ENCODE measurements around the gene RAB40B. TPM values are rescaled to one million over a fixed set of nuclear protein-coding genes. Genes with fewer than 3 reads are reported as not detected.

Gene RAB40B
- polyA plus RNA-seq, 1 of the 3 experiments (the other 2 are of a cell fraction): 20.7 TPM

DNA sequence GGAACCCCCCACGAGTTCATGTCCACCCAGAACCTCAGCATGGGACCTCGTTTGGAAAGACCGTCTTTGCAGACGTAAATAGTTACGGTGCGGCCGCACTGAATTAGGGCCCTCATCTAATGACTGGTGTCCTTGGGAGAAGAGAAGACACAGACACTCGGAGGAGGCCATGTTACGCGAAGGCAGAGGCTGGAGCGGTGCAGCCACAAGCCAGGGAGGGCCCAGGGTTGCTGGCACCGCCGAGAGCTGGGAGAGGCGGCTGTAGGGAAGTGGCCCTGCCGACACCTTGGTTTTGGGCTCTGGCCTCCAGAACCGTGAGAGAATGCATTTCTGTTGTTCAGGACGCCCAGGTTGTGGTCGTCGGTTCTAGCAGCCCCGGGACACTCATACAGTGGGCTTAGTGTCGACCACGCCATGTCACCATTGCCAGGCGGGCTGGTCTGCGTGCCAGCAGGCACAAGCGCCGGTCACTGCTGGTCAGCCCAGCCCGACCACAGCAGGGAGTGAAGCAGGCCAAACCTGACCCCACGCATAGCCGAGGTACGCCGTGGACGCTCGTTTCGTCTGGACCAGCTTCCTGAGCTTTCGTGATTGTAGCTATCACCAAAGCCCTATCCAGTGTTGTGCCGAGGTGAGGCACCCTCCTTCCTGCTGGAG, 39.6 kb downstream of the RAB40B start:
- TF ChIP-seq RFX5 (IDR thresholded peaks at IDR 0.05; ENCODE audit: low read length) (no peak), MXI1 (IDR thresholded peaks at IDR 0.05; ENCODE audit: low read depth, low read length) (no peak), GATA2 (CRISPR knock-in tag; IDR thresholded peaks at IDR 0.05) (no peak), SMC3 (IDR thresholded peaks at IDR 0.05; ENCODE audit: low read depth, low read length) (no peak), FOXJ3 (CRISPR knock-in tag; IDR thresholded peaks at IDR 0.05) (no peak), EZH2phosphoT487 (IDR thresholded peaks at IDR 0.05; ENCODE audit: borderline replicate concordance, low read depth) (no peak), RCOR1 (IDR thresholded peaks at IDR 0.05; ENCODE audit: low read length) (no peak), TCF12 (IDR thresholded peaks at IDR 0.05) (no peak), FOSL2 (IDR thresholded peaks at IDR 0.05; ENCODE audit: borderline replicate concordance, low read depth) (no peak)
- TF ChIP-seq, protein P1, sequence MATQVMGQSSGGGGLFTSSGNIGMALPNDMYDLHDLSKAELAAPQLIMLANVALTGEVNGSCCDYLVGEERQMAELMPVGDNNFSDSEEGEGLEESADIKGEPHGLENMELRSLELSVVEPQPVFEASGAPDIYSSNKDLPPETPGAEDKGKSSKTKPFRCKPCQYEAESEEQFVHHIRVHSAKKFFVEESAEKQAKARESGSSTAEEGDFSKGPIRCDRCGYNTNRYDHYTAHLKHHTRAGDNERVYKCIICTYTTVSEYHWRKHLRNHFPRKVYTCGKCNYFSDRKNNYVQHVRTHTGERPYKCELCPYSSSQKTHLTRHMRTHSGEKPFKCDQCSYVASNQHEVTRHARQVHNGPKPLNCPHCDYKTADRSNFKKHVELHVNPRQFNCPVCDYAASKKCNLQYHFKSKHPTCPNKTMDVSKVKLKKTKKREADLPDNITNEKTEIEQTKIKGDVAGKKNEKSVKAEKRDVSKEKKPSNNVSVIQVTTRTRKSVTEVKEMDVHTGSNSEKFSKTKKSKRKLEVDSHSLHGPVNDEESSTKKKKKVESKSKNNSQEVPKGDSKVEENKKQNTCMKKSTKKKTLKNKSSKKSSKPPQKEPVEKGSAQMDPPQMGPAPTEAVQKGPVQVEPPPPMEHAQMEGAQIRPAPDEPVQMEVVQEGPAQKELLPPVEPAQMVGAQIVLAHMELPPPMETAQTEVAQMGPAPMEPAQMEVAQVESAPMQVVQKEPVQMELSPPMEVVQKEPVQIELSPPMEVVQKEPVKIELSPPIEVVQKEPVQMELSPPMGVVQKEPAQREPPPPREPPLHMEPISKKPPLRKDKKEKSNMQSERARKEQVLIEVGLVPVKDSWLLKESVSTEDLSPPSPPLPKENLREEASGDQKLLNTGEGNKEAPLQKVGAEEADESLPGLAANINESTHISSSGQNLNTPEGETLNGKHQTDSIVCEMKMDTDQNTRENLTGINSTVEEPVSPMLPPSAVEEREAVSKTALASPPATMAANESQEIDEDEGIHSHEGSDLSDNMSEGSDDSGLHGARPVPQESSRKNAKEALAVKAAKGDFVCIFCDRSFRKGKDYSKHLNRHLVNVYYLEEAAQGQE (IDR thresholded peaks at IDR 0.05; ENCODE audit: low read depth, low read length): no peak
- TF ChIP-seq, protein P2, sequence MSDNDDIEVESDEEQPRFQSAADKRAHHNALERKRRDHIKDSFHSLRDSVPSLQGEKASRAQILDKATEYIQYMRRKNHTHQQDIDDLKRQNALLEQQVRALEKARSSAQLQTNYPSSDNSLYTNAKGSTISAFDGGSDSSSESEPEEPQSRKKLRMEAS (IDR thresholded peaks at IDR 0.05; ENCODE audit: low read depth): no peak

DNA sequence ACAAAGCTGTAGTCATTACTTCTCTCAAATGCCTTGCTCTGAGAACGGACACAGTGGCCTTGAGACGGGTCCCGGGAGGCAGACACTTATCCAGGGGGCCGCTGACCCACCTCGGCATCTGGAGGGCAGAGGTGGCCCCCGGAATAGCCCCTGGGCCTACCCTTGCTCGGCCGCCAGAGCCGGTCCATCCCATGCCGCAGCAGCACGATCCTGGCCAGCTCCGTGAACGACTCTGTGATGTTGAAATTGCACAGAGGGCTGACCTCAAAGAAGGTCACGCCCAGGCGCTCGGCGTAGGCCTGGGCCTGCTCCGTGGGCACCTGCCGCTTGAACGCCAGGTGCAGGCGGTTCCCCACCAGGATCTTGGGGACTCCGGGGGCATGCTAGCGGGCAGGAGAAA, 40.2 kb downstream of the RAB40B start:
- DNase-seq: no peak
- H3K9me2 ChIP-seq: no peaks in the 10 kb centered on the region
- no peak for TF ChIP-seq TEAD4 (IDR thresholded peaks at IDR 0.05; ENCODE audit: borderline replicate concordance, insufficient read depth)
- no peak for TF ChIP-seq MEF2A (IDR thresholded peaks at IDR 0.05; ENCODE audit: borderline replicate concordance, low read depth)
- TF ChIP-seq FOXM1 (IDR thresholded peaks at IDR 0.05; ENCODE audit: low read depth): no peak
- no peak for TF ChIP-seq ELF1 (IDR thresholded peaks at IDR 0.05)
- no peak for TF ChIP-seq MXI1 (IDR thresholded peaks at IDR 0.05; ENCODE audit: low read depth, low read length)
- TF ChIP-seq, protein P2 (IDR thresholded peaks at IDR 0.05; ENCODE audit: low read depth): no peak
- TF ChIP-seq RXRA (IDR thresholded peaks at IDR 0.05; ENCODE audit: borderline replicate concordance, low read depth): no peak
- no peak for TF ChIP-seq EP300 (IDR thresholded peaks at IDR 0.05; ENCODE audit: borderline replicate concordance in 1 of 2, low read depth in 1 of 2, low read length in 1 of 2)
- TF ChIP-seq, protein P3, sequence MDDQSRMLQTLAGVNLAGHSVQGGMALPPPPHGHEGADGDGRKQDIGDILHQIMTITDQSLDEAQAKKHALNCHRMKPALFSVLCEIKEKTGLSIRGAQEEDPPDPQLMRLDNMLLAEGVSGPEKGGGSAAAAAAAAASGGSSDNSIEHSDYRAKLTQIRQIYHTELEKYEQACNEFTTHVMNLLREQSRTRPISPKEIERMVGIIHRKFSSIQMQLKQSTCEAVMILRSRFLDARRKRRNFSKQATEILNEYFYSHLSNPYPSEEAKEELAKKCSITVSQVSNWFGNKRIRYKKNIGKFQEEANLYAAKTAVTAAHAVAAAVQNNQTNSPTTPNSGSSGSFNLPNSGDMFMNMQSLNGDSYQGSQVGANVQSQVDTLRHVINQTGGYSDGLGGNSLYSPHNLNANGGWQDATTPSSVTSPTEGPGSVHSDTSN (IDR thresholded peaks at IDR 0.05): no peak
- TF ChIP-seq FOSL2 (IDR thresholded peaks at IDR 0.05; ENCODE audit: borderline replicate concordance, low read depth): no peak
- no peak for TF ChIP-seq RCOR1 (IDR thresholded peaks at IDR 0.05; ENCODE audit: low read length)
- TF ChIP-seq NFIC (IDR thresholded peaks at IDR 0.05; ENCODE audit: borderline replicate concordance): no peak
- TF ChIP-seq FOXJ3 (CRISPR knock-in tag; IDR thresholded peaks at IDR 0.05): no peak
- TF ChIP-seq SMC3 (IDR thresholded peaks at IDR 0.05; ENCODE audit: low read depth, low read length): no peak
- TF ChIP-seq RFX5 (IDR thresholded peaks at IDR 0.05; ENCODE audit: low read length): no peak
- no peak for TF ChIP-seq EZH2phosphoT487 (IDR thresholded peaks at IDR 0.05; ENCODE audit: borderline replicate concordance, low read depth)
- no peak overlapping the region for H2AFZ ChIP-seq (ENCODE audit: low read depth)
- H3K27ac ChIP-seq (ENCODE audit: low read depth in 2 of 2, low read length in 1 of 2): no peak overlapping the region
- H3K9ac ChIP-seq: no peak overlapping the region
- ChIA-PET CTCF (interaction anchor here (2.1 kb wide), 1 partner anchor 10 kb away, joined by 12 read pairs; no protein-coding TSS in a partner anchor), POLR2A (no interaction called here)
- H3K4me1 ChIP-seq (ENCODE audit: control insufficient read depth in 1 of 2, insufficient read depth in 2 of 2, low read depth in 1 of 2, low read length in 1 of 2): no peaks in the 10 kb centered on the region
- no peaks in the 10 kb centered on the region for H3K36me3 ChIP-seq (replicated peaks in 1 of 2; ENCODE audit: control insufficient read depth in 1 of 2, insufficient read depth in 2 of 2, low read length in 1 of 2)
- no peak overlapping the region for H3K4me2 ChIP-seq
- no peaks in the 10 kb centered on the region for H3K27me3 ChIP-seq (ENCODE audit: insufficient read depth)
- no peak overlapping the region for H3K4me3 ChIP-seq (ENCODE audit: low read depth in 2 of 2, low read length in 1 of 2)
- H3K9me3 ChIP-seq: no peaks in the 10 kb centered on the region
- no peaks in the 10 kb centered on the region for H3K79me2 ChIP-seq (ENCODE audit: insufficient read depth)
- peaks cover 8% of the 10 kb centered on the region for H3F3A ChIP-seq (replicated peaks; ENCODE audit: insufficient read depth)
- 94% methylated on average over 22 of the region's 23 CpGs for WGBS (ENCODE audit: low lambda C conversion rate)
- no peaks in the 10 kb centered on the region for H4K20me1 ChIP-seq (ENCODE audit: insufficient read depth)

More for the DNA sequence above, 39.6 kb downstream of the RAB40B start:
- Histone ChIP-seq H3K4me1 (ENCODE audit: control insufficient read depth in 1 of 2, insufficient read depth in 2 of 2, low read depth in 1 of 2, low read length in 1 of 2) (no peaks in the 10 kb centered on the region), H3K27me3 (ENCODE audit: insufficient read depth) (no peaks in the 10 kb centered on the region), H3K27ac (ENCODE audit: low read depth in 2 of 2, low read length in 1 of 2) (no peak overlapping the region), H3K36me3 (replicated peaks in 1 of 2; ENCODE audit: control insufficient read depth in 1 of 2, insufficient read depth in 2 of 2, low read length in 1 of 2) (no peaks in the 10 kb centered on the region), H3K9ac (no peak overlapping the region), H3F3A (replicated peaks; ENCODE audit: insufficient read depth) (peaks cover 8% of the 10 kb centered on the region), H3K79me2 (ENCODE audit: insufficient read depth) (no peaks in the 10 kb centered on the region), H3K9me2 (no peaks in the 10 kb centered on the region), H3K4me2 (no peak overlapping the region), H3K9me3 (no peaks in the 10 kb centered on the region), H2AFZ (ENCODE audit: low read depth) (no peak overlapping the region), H4K20me1 (ENCODE audit: insufficient read depth) (no peaks in the 10 kb centered on the region), H3K4me3 (ENCODE audit: low read depth in 2 of 2, low read length in 1 of 2) (no peak overlapping the region)
- WGBS (ENCODE audit: low lambda C conversion rate): 91% methylated on average over 33 of the region's 36 CpGs
- ChIA-PET POLR2A (no interaction called here), CTCF (interaction anchor here (2.1 kb wide), 1 partner anchor 10 kb away, joined by 12 read pairs; no protein-coding TSS in a partner anchor)
- DNase-seq: no peak
